ENCODE results near the gene CCDC190.

- TF ChIP-seq SIRT6 (IDR thresholded peaks at IDR 0.05; ENCODE audit: low read length) (no peak), SUZ12 (IDR thresholded peaks at IDR 0.05; ENCODE audit: low read length) (no peak)
Measured at GRCh38 chr1:162882248-162882674, 21.3 kb upstream of the CCDC190 start.
